ENCODE results near the gene SLC1A1.

SLC1A1 gene

GRCh38 chr9:4489919-4490704, at the start of gene SLC1A1:
TSS of gene SLC1A1 (plus strand) at chr9:4490468. CDS start at chr9:4490680, 212 bp downstream.
- DNase-seq, result no peak

- DNase-seq, result no peak
Observed at GRCh38 chr9:4442806-4443205, 47.5 kb upstream of the SLC1A1 start.

GRCh38 chr9:4443439-4443838, 46.8 kb upstream of the SLC1A1 start:
- DNase-seq, result no peak

GRCh38 chr9:4461437-4461836, 28.8 kb upstream of the SLC1A1 start:
- no peak for DNase-seq

- DNase-seq, result no peak
Observed at GRCh38 chr9:4463824-4464223, 26.4 kb upstream of the SLC1A1 start.

DNA sequence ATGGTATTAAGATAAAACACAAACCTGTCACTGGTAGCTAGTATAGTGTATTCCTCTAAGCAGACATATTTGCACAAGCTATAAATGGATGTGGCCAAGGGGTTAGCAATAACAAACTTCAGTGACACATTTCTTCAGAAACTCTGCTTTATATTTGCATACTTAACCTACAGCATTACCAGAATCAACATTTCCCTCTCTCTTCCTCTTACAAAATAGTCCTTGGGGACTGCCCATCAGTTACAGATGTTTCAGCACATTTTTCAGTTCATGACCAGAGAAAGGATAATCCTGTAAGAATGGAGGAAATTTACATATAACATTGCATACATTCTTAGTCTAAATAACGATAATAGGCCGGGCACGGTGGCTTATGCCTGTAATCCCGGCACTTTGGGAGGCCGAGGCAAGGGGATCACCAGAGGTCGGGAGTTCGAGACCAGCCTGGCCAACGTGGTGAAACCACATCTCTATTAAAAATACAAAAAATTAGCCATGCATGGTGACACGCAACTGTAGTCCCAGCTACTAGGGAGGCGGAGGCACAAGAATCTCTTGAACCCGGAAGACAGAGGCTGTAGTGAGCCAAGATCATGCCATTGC, 25.3 kb upstream of the SLC1A1 start:
- DNase-seq, result no peak

DNA sequence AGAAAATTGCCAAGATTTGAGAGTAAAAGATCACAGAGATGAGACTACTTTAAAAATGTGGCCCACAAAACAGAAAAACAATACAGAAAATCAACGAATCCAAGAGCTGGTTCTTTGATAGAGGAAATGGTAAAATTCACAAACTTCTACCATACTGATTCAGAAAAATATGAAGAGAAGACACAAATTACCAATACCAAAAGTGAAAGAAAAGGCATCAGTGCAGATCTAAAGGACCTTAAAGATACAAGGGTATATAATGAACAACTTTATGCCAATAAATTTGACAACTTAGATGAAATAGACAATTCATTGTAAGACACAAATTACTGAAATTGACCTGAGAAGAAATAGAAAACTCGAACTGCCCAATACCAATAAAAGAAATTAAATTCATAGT, 24.4 kb upstream of the SLC1A1 start:
- no peak for DNase-seq

- no peak for DNase-seq
Observed at GRCh38 chr9:4475301-4475700, 15.0 kb upstream of the SLC1A1 start.

DNA sequence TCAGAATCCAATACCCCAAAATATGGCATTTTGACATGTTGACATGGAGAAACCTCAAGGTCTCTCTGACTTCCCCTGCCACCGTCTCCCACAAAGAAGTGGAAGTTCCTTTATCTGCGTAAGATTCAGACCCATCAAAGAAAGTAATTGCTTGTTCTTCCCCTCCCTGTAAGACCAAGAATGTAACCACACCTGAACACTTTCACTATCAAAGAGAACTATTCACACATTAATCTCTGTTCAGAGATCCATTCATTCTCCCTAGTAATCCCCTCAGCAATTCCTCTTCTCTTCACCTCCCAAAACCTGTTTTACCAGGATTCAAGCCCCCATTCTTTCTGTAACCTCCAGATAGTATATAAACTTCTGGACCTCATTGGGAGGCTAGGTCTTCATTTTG, 4.1 kb upstream of the SLC1A1 start:
- no peak for DNase-seq

DNA sequence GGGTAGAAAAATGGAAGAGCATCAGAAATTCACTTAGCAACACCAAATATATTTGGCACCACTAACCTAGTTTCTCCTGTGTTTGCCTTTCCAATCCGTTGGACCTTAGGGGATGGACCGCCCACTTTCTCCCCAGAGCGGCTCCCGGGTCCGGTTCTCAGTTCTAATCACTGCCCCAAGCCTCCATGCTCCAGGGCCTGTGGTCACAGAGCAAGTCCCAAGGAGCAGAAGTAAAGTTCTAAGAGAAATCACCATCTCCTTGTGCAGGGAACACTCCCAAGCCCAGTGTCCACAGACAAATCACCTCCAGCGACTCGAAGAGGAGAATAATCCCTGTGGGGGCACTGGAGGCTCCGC, 728 bp upstream of the SLC1A1 start:
- no peak for DNase-seq

- DNase-seq, result no peak
Observed at GRCh38 chr9:4490705-4491625, 697 bp downstream of the SLC1A1 start.

DNA sequence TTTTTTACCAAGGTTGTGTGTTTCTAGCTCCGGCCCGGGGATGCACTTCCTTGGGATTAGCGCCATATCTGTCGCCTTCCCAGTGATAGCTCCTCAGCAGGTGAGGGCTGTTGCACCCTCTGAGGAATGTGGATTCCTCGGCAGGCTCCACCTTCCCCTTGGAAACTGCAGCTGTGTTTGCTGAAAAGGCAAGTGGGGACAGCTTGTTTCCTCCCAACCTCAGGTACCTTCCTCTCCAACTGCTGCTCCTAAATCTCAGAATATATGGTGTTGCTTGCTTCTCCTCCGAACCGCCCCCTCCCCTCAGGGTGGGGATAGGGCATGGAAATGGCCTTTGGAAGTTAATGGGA, 1.3 kb downstream of the SLC1A1 start:
- no peak for DNase-seq

GRCh38 chr9:4494332-4494731, 4.1 kb downstream of the SLC1A1 start:
- DNase-seq, result no peak

- no peak for DNase-seq
Observed at GRCh38 chr9:4494806-4495205, 4.5 kb downstream of the SLC1A1 start.

DNA sequence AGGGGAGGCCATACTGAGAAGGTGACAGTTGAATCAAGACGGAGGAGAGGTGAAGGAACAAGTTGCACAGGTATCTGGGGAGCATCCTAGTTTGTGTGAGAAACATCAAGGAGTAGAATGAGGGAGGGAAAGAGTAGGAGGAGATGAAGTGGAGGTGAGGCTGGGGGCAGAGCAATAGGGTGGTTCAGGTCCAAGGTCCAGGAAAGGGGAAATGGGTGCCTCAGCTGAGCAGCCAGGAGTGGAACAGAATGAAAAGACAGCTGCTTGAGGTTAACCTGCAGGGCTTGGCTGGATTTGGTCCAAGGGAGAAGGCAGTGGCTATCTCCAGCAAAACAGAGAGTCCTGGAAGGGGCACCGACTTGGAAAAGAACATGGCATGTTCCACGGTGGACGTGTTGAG, 5.3 kb downstream of the SLC1A1 start:
- no peak for DNase-seq

DNA sequence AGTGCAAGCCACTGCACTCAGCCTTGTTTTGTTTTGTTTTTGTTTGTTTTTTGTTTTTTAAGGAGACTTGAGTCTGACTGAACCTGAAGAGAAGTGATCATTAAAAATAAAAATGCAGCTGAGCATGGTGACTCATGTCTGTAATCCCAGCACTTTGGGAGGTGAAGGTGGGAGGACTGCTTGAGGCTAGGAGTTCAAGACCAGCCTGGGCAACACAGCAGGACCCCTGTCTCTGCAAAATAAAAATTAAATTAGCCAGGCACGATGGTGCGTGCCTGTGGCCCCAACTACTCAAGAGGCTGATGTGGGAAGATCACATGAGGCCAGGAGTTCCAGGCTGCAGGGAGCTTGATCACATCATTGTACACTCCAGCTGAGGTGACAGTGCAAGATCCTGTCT, 6.2 kb downstream of the SLC1A1 start:
- no peak for DNase-seq

DNA sequence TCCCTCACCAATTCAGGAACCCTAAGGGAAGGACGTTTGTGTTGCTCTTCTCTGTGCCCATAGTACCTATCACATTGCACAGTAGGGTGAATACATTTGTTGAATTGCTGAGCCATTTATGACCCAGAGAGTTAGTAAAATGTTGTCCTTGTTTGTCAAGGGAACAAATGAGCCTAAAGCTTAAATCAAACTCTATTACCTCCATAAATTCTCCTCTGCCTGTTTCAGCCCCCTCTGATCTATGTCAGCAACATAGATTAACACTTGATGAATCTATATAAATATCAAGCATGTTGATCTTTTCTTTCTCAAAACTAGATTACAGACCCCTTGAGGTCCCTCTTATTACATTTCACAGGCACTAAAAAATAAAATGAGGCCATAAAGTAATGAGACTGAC, 7.1 kb downstream of the SLC1A1 start:
- DNase-seq, result no peak

- DNase-seq, result no peak
Observed at GRCh38 chr9:4497855-4498254, 7.6 kb downstream of the SLC1A1 start.

DNA sequence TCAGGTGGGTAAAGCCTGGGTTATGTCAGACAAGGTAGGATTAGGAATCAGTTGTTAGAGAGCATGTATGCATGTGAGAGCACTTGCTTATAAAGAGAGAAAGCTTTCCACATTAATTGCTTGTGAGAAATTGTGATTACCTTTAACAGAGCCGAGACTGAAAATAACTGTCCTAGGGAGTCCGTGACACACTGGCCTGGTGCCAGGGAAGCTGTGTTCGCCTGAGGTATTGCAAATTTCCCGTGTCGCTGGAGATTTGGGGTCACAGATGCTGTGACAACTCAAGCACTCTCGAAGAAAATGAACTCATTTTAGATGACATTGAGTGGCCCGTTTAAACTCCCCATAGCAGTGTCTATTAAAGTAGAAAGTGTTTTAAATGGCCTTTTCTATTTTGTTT, 9.6 kb downstream of the SLC1A1 start:
- no peak for DNase-seq

DNA sequence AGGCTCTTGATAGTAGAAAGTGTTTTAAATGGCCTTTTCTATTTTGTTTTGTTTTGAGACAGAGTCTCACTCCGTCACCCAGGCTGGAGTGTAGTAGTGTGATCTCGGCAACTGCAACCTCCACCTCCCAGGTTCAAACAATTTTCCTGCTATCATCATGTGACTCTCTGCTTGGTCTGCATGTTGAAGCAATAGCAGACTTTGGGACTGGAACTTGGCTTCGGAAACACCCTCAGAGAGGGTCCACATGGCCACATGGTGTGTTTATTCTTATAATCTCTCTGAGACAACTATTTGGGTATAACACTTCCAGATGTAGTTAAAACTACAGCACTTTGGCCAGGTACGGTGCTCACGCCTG, 10.9 kb downstream of the SLC1A1 start:
- DNase-seq, result no peak

DNA sequence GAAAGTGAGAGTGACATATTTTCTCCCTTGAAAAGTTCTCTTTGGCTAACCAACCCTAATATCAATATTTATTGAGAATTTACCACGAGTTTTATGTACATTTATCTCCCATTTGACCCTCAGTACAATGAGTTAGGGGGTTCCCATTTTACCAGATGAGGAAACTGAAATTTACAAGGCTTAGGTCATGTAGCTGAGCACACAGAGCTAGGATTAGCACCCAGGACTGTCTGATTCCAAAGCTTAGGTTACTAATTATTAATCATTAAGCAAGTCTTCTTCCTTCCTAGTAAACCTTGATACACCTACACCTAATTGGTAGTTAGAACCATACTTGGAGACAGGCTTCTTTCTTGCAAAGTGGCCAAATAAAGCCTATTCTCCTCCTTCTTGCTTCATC, 12.2 kb downstream of the SLC1A1 start:
- DNase-seq, result no peak

- no peak for DNase-seq
Observed at GRCh38 chr9:4503103-4503502, 12.8 kb downstream of the SLC1A1 start.

GRCh38 chr9:4504250-4504649, 14.0 kb downstream of the SLC1A1 start:
- DNase-seq, result no peak

- DNase-seq, result no peak
Observed at GRCh38 chr9:4506490-4506889, 16.2 kb downstream of the SLC1A1 start.

Data from activated T-cell treated with anti-CD3 and anti-CD28 coated beads for 4 hours (primary cell).